PC-3 (cell line): ENCODE results near the gene PAX1. TPM values are rescaled to one million over a fixed set of nuclear protein-coding genes. Genes with fewer than 3 reads are reported as not detected.

Source experiments
- ATAC-seq: fragments of 200-7000 bp; cut with Tn5 transposase; 2 replicates; pipeline ENCODE4 v1.9.1; 2020; ENCODE audit warnings: mild to moderate bottlenecking, moderate library complexity
- BruUV-seq: library from RNA; stranded (reverse); fragments of 400-500 nt; replicated peaks from 2 replicates; lab custom pipeline; 2021; lab: Mats Ljungman, UMichigan
- CTCF ChIA-PET: fragments of 300-600 bp; sonication (Branson Sonifier 250); formaldehyde crosslinking; loops from one replicate; lab custom pipeline; 2022; ENCODE audit warnings: antibody characterized with exemption; lab: Charles Lee
- POLR2A ChIA-PET: fragments of 300-600 bp; sonication (Branson Sonifier 250); formaldehyde crosslinking; loops from one replicate; lab custom pipeline; 2022; ENCODE audit warnings: antibody characterized with exemption; ENCODE audit not compliant: unreplicated experiment; lab: Charles Lee
- DNase-seq: peaks from one replicate; pipeline ENCODE4 v3.0.0-alpha.2; 2015
- H2AFZ ChIP-seq: fragments of 300-600 bp; sonication (generic); 2 replicates; pipeline ENCODE4 v1.6.0; 2016; ENCODE audit warnings: antibody characterized with exemption, low read length
- H3F3A ChIP-seq: fragments of 300-600 bp; sonication (generic); one replicate; pipeline ENCODE4 v1.6.0; 2017; ENCODE audit warnings: antibody characterized with exemption, low read length, control low read depth, mild to moderate bottlenecking; ENCODE audit not compliant: unreplicated experiment
- H3K27ac ChIP-seq: fragments of 300-600 bp; sonication (generic); 2 replicates; pipeline ENCODE4 v1.5.1; 2016; ENCODE audit warnings: mild to moderate bottlenecking, low read length
- H3K27me3 ChIP-seq: fragments of 300-600 bp; sonication (generic); 2 replicates; pipeline ENCODE4 v1.6.1; 2016; ENCODE audit warnings: low read length, mixed read lengths
- H3K36me3 ChIP-seq: fragments of 300-600 bp; sonication (generic); 2 replicates; pipeline ENCODE4 v1.6.1; 2016; ENCODE audit warnings: low read depth, mixed run types, low read length, mixed read lengths
- H3K4me1 ChIP-seq: fragments of 300-600 bp; sonication (generic); 2 replicates; pipeline ENCODE4 v1.5.1; 2016; ENCODE audit warnings: low read length; ENCODE audit not compliant: insufficient read depth
- H3K4me2 ChIP-seq: fragments of 300-600 bp; sonication (generic); 2 replicates; pipeline ENCODE4 v1.6.0; 2016; ENCODE audit warnings: low read length
- H3K4me3 ChIP-seq: fragments of 300-600 bp; sonication (generic); 2 replicates; pipeline ENCODE4 v1.5.1; 2016; ENCODE audit warnings: mild to moderate bottlenecking, low read length, mixed read lengths
- H3K79me2 ChIP-seq: fragments of 300-600 bp; sonication (generic); 2 replicates; pipeline ENCODE4 v1.6.1; 2017; ENCODE audit warnings: low read length, mixed read lengths
- H3K9ac ChIP-seq: fragments of 300-600 bp; sonication (generic); 2 replicates; pipeline ENCODE4 v1.6.0; 2016; ENCODE audit warnings: mild to moderate bottlenecking, low read length
- H3K9me2 ChIP-seq: fragments of 300-600 bp; sonication (generic); replicated peaks from 2 replicates; pipeline ENCODE4 v1.6.1; 2016; ENCODE audit warnings: mixed run types, low read length, mixed read lengths
- H3K9me3 ChIP-seq: fragments of 300-600 bp; sonication (generic); 2 replicates; pipeline ENCODE4 v1.6.1; 2016; ENCODE audit warnings: low read length, mixed read lengths
- H4K20me1 ChIP-seq: fragments of 300-600 bp; sonication (generic); 2 replicates; pipeline ENCODE4 v1.6.1; 2016; ENCODE audit warnings: low read length, mixed read lengths
- EZH2 ChIP-seq: fragments of 300-600 bp; sonication (generic); IDR thresholded peaks from one replicate; pipeline ENCODE4 v1.6.1; 2017; ENCODE audit warnings: antibody characterized with exemption, mild to moderate bottlenecking, low read length; ENCODE audit not compliant: unreplicated experiment
- EZH2phosphoT487 ChIP-seq: fragments of 300-600 bp; sonication (generic); IDR thresholded peaks from 2 replicates; pipeline ENCODE4 v1.6.1; 2018; ENCODE audit warnings: mild to moderate bottlenecking, antibody characterized with exemption, low read length, borderline replicate concordance
- intact Hi-C: fragments of 100-400 bp; cut with micrococcal nuclease; formaldehyde crosslinking; loops from 2 replicates; pipeline ENCODE4 v1.9.0; 2023
- total RNA-seq: library from RNA; depleted of rRNA; stranded (reverse); fragments of >200 nt; gene quantifications from 2 replicates; pipeline ENCODE4 v1.2.3, GENCODE V29; 2014
- TF ChIP-seq, protein P1 (sequence below): fragments of 300-600 bp; sonication (generic); conservative IDR thresholded peaks from 2 replicates; pipeline ENCODE4 v1.5.1; 2017; ENCODE audit warnings: antibody characterized with exemption, low read depth, mild to moderate bottlenecking, low read length

PAX1 gene
- total RNA-seq, 1 experiment from 2014 or later = not detected

DNA sequence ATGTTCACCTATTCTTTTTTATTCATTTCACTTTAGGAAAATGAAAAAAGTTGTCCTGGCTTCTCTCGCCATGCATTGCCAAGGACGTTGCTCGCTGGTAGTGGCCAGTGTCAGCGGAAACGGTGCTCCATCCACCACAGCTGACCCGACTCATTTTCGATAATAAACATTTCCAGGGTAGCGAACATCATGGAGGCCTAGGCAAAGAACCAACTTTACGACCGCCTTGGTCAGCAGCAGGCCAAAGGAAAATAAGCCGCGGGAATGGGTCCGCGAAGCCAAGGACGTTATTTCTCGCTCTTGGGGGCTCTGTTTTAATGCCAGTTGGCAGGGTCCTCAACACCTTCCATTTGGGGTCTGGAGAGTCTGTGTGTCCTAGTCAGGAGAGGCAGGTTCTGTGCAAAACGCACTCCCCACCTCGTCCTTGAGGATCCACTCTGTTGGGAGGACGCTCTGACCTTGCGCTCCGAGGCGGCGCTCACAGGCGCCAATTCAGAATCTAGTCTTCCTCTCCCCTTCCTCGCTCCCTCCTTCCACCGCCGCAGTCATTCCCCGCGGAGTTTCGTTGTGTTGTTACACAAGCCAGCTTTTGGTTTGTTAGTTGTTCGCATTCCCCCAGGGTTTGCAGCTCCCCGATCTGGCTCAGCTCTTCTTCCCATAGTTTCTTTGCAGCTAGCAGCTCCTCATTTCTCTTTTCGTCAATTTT, 4.1 kb upstream of the PAX1 start:
- 0 out of 2 replicates have a peak, but pooled peaks cover 3% of the 10 kb centered on the region for H3K9me3 ChIP-seq
- intact Hi-C loops = no loop called here
- CTCF ChIA-PET = no interaction called here

DNA sequence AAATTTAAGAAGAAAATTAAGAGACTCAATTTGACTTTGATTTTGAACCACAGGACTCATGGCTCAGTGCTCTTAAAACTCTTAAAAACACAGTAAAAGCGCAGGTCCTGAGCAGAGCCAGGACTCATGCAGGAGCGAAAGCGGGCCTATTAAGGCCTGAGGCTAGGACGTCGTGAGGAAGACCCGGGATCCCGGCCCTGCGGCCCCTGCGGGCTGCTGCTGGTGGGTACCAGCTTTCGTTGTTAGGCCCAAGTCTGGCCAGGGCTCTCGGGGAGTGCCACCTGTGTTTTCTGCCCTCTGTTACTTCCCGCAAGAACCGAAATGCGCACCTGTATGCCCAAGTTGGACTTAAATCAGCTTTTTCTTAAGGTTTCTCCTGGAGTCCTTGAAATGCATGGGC, 3.4 kb upstream of the PAX1 start:
- H3K79me2 ChIP-seq = no peaks in the 10 kb centered on the region
- ChIA-PET CTCF (no interaction called here), POLR2A (no interaction called here)
- H3K9ac ChIP-seq = no peak overlapping the region
- H3K4me1 ChIP-seq = no peaks in the 10 kb centered on the region
- no TSS peak for BruUV-seq
- H3K27me3 ChIP-seq = peaks cover 83% of the 10 kb centered on the region
- no peak for ATAC-seq
- no peak overlapping the region for H3K4me3 ChIP-seq
- intact Hi-C loops = no loop called here
- H3K4me2 ChIP-seq = no peak overlapping the region
- no peaks in the 10 kb centered on the region for H4K20me1 ChIP-seq
- H3K9me3 ChIP-seq = 0 out of 2 replicates have a peak, but pooled peaks cover 3% of the 10 kb centered on the region
- H2AFZ ChIP-seq = no peak overlapping the region
- no peak overlapping the region for H3K27ac ChIP-seq
- DNase-seq = no peak
- H3K9me2 ChIP-seq = no peaks in the 10 kb centered on the region
- TF ChIP-seq, protein P1, sequence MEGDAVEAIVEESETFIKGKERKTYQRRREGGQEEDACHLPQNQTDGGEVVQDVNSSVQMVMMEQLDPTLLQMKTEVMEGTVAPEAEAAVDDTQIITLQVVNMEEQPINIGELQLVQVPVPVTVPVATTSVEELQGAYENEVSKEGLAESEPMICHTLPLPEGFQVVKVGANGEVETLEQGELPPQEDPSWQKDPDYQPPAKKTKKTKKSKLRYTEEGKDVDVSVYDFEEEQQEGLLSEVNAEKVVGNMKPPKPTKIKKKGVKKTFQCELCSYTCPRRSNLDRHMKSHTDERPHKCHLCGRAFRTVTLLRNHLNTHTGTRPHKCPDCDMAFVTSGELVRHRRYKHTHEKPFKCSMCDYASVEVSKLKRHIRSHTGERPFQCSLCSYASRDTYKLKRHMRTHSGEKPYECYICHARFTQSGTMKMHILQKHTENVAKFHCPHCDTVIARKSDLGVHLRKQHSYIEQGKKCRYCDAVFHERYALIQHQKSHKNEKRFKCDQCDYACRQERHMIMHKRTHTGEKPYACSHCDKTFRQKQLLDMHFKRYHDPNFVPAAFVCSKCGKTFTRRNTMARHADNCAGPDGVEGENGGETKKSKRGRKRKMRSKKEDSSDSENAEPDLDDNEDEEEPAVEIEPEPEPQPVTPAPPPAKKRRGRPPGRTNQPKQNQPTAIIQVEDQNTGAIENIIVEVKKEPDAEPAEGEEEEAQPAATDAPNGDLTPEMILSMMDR = no peak
- TF ChIP-seq EZH2 (no peak), EZH2phosphoT487 (no peak)
- H3K36me3 ChIP-seq = no peaks in the 10 kb centered on the region
- H3F3A ChIP-seq = no peaks in the 10 kb centered on the region

More for the DNA sequence above, 4.1 kb upstream of the PAX1 start:
- H4K20me1 ChIP-seq = no peaks in the 10 kb centered on the region
- H3K4me1 ChIP-seq = no peaks in the 10 kb centered on the region
- TF ChIP-seq, protein P1 = no peak
- no peak for TF ChIP-seq EZH2
- no peak for TF ChIP-seq EZH2phosphoT487
- H3K4me2 ChIP-seq = no peak overlapping the region
- H3K9ac ChIP-seq = no peak overlapping the region
- H3K79me2 ChIP-seq = no peaks in the 10 kb centered on the region
- no peaks in the 10 kb centered on the region for H3K36me3 ChIP-seq
- no peak overlapping the region for H3K27ac ChIP-seq
- no peaks in the 10 kb centered on the region for H3F3A ChIP-seq
- H3K4me3 ChIP-seq = no peak overlapping the region
- DNase-seq (no peak), ATAC-seq (no peak)
- BruUV-seq = no TSS peak
- peaks cover 81% of the 10 kb centered on the region for H3K27me3 ChIP-seq
- no peak overlapping the region for H2AFZ ChIP-seq
- H3K9me2 ChIP-seq = no peaks in the 10 kb centered on the region
- POLR2A ChIA-PET = no interaction called here
